CD4-positive, alpha-beta T cell treated with Interleukin-2 at 100 ng/mL for 4 hours (primary cell): ENCODE results near the gene F8.
A peak's percentile ranks its signal among the peaks of the same experiment; 100 is the strongest.

Experiments used
- DNase-seq: peaks from one replicate; pipeline ENCODE4 v3.0.0-alpha.2; 2020; ENCODE audit warnings: low spot score

The F8 gene

DNA sequence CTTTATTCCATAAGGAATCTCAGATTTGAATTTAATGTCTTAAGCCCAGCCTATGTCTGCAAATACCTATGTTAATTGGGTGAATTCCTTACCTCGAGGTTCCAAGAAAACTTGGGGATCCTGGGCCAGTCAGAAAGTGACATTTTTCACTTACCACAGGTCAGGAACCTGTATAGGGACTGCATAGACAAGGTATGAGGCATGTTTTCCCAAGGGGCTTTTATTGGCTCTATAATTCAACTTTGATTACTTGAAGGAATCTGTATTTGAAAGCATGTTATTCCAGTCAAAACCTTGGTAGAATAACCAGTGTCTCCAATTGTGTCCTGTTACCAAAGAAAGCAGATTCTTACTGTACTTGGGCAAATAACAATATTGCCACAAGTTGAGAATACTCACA lies 208.7 kb downstream of the F8 start:
- no peak for DNase-seq

GRCh38 chrX:154812341-154813101 lies 210.0 kb downstream of the F8 start:
- no peak for DNase-seq

DNA sequence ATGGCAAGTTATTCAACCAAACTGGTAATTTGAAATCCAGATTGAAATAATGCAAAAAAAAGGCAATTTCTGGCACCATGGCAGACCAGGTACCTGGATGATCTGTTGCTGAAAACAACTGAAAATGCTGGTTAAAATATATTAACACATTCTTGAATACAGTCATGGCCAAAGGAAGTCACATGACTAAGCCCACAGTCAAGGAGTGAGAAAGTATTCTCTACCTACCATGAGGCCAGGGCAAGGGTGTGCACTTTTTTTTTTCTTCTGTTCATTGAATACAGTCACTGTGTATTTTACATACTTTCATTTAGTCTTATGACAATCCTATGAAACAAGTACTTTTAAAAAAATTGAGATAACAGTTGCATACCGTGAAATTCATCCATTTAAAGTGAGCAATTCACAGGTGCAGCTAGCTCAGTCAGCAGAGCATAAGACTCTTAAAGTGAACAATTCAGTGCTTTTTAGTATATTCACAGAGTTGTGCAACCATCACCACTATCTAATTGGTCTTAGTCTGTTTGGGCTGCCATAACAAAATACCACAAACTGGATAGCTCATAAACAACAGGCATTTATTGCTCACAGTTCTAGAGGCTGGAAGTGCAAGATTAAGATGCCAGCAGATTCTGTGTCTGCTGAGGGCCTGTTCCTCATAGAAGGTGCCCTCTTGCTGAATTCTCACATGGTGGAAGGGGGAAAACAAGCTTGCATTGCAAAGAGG lies 212.4 kb downstream of the F8 start:
- peak; percentile 13 for DNase-seq

DNA sequence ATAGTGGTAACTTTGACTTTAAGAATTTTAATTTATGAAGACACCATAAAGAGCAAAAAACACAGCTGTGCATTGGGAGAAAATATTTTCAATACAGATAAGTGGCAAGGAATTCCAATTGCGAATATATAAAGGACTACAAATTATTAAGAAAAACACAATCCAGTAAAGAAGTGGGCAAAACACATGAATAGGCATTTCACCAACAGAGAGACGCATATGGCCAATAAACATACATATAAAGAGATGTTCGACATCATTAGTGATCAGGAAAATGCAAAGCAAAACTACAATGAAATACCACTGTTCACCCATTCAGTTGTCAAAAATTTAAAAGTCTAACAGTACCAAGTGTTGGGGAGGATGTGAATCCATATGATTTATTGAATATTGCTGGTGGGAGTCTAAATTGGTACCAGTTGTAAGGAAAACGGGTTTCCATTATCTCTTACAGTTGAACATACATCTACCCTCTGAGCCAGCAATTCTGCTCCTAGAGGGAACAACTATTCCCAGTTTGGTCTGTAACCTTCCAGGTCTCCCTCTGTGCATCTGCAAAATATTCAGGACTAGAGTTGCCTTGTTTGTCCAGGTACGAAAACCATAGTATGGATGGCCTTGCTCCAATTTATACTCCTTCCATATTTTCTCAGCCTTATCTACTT lies 215.6 kb downstream of the F8 start:
- DNase-seq = no peak

DNA sequence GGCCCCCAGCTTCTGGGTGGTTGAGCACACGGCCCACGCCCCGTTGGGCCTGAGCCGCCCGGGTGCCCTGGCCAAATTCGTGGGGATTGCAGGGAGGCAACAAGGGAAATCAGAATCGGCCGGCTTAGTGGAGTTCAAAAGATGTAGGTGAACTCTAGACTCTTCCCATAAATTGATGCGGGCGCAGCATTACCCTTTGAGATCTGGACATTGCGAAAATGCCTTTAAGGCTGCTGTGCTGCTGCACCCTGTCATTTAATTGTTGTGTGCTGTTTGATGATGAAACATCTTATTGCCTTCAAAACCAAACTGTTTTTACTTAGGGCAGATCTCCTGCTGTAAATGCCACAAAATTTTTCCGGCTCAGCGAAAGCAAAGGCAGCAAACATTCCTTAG lies 216.8 kb downstream of the F8 start:
- no peak for DNase-seq

- peak; percentile 73 for DNase-seq
These were observed 217.4 kb downstream of the F8 start, which contains the start of gene MPP1 for GRCh38 chrX:154804957-154805695. MPP1 (minus strand) TSS chrX:154805485; CDS start chrX:154805373, 112 bp downstream.

GRCh38 chrX:154804261-154804956 lies 218.1 kb downstream of the F8 start:
- DNase-seq = no peak

DNA sequence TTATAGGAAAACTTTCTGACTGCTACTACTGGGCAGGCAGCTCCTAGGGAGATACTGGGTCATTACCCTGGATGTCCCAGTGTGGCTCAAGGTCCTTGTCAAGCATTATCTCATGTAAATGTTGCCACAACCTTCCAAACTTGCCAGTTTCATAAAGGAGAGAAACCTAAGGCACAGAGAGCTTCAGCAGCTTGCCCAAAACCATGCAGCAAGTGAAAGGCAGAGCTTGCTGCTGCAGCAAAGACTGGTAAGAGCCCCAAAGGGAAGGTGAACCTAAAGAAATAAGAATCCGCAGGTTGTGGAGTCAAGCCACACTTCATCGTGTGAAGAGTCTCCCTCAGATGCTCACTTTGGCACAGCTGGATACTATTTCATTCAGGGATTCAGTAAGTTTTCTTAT lies 219.6 kb downstream of the F8 start:
- no peak for DNase-seq

- no peak for DNase-seq
These were observed 221.9 kb downstream of the F8 start for GRCh38 chrX:154800478-154801210.

- DNase-seq = no peak
These were observed 222.8 kb downstream of the F8 start for GRCh38 chrX:154799556-154800348.

GRCh38 chrX:154797006-154797405 lies 225.5 kb downstream of the F8 start:
- DNase-seq = no peak

DNA sequence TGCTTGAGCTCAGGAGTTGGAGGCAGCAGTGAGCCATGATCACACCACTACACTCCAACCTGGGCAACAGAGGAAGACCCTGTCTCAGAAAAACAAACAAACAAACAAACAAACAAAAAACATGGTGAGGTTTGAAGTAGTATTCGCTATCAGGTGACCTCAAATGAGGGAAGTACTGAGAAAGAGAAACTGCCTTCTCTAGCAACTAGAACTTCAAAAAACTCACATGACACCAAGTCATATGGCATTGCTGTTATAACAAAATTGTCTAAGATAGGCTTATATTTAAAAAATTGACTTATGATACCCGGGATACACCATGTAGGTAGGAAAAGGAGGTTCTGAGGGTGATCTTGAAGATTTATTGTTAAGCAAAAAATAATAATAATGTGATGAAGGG lies 227.5 kb downstream of the F8 start:
- DNase-seq = no peak

DNA sequence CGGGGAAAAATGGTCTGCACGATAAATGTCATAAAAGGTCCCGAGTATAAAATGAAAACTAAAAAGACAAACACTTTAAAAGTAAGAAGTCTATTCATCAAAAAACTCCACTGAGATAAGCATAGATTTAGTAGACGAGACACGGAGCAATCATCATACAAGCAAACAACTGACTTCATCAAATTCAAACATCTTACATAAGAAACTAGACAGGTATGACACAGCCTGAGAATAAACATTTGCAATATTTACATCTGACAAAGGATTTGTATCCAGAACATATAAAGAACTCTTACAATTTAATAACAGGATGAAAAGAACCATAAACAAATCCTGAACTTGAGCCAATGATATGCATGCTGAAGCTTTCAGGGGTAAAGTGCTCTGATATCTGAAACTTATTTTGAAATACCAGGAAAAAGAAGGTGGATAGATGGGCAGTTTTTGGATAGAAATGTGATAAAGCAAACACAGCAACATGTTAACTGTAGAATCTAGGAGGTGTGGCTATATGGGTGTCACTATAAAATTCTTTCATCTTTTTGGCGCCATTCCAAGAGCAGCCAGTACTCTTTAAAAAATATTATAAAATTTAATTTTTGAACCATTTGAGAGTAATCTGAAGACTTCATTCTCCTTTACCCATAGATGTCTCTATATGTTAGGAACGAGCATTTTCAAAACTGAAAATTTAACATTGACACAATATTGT lies 229.3 kb downstream of the F8 start:
- no peak for DNase-seq

- no peak for DNase-seq
These were observed 230.6 kb downstream of the F8 start for GRCh38 chrX:154791939-154792338.

- no peak for DNase-seq
These were observed 231.1 kb downstream of the F8 start for GRCh38 chrX:154791467-154791866.
